K562 treated with DMSO at 1 percent for 12 hours (cell line): ENCODE data around the gene NCAM2. TPM values are rescaled to one million over a fixed set of nuclear protein-coding genes. Genes with fewer than 3 reads are reported as not detected.

ENCODE experiments used
- total RNA-seq: library from RNA; unstranded; fragments of 300-600 nt; gene quantifications from 2 replicates; pipeline ENCODE4 v1.2.3, GENCODE V29; 2022; ENCODE audit not compliant: insufficient read depth

NCAM2 gene
- total RNA-seq: 2.2 and 12.0 TPM in 2 replicates

GRCh38 chr21:20997636-20998455 is at the start of gene NCAM2:
TSS of gene NCAM2 (plus strand) at chr21:20998409.

